ENCODE results near the gene OTUB2.

DNA sequence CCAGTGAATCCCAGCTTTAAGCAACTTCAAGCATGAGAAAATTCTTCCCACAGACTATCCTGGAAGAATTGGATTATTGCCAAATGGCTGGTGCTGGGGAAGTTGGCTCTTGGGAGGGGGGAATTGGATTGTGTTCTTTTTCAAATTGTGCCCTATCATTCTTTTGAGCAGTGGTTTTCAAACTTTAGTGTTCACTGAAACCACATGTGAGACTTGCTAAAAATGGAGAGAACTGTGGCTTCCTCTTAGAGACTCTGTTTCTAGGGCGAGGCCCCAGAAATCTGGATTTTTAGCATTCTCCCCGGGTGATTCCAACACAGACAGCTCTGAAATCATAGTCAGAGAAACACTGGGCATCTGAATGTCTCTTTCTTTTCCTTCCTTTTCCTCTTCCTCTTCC lies 14.3 kb upstream of the OTUB2 start:
- TF ChIP-seq, protein P1, sequence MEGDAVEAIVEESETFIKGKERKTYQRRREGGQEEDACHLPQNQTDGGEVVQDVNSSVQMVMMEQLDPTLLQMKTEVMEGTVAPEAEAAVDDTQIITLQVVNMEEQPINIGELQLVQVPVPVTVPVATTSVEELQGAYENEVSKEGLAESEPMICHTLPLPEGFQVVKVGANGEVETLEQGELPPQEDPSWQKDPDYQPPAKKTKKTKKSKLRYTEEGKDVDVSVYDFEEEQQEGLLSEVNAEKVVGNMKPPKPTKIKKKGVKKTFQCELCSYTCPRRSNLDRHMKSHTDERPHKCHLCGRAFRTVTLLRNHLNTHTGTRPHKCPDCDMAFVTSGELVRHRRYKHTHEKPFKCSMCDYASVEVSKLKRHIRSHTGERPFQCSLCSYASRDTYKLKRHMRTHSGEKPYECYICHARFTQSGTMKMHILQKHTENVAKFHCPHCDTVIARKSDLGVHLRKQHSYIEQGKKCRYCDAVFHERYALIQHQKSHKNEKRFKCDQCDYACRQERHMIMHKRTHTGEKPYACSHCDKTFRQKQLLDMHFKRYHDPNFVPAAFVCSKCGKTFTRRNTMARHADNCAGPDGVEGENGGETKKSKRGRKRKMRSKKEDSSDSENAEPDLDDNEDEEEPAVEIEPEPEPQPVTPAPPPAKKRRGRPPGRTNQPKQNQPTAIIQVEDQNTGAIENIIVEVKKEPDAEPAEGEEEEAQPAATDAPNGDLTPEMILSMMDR (IDR thresholded peaks at IDR 0.05), result no peak
- no peak for TF ChIP-seq POLR2A (IDR thresholded peaks at IDR 0.05)
